Fibroblast of mammary gland (primary cell): ENCODE measurements around the gene THG1L.
A peak's percentile ranks its signal among the peaks of the same experiment; 100 is the strongest.

ENCODE experiments used
- DNase-seq: peaks from one replicate; pipeline ENCODE4 v3.0.0-alpha.2; 2010; ENCODE audit warnings: low read depth
- H3K4me3 ChIP-seq: 2 replicates; pipeline ENCODE4 v1.5.1; 2011; ENCODE audit warnings: low read depth, mild to moderate bottlenecking, low read length, moderate library complexity; ENCODE audit not compliant: control insufficient read depth
- CTCF ChIP-seq: conservative IDR thresholded peaks from 2 replicates; pipeline ENCODE4 v1.5.1; 2011; ENCODE audit warnings: low read depth, low read length, inconsistent platforms; ENCODE audit not compliant: control insufficient read depth, insufficient read depth

THG1L gene

GRCh38 chr5:157703736-157704135 lies 27.5 kb upstream of the THG1L start:
- TF ChIP-seq CTCF, result no peak
- no peak for DNase-seq
- no peak overlapping the region for H3K4me3 ChIP-seq

GRCh38 chr5:157708866-157709265 lies 22.4 kb upstream of the THG1L start:
- no peak for DNase-seq
- no peak for TF ChIP-seq CTCF
- no peak overlapping the region for H3K4me3 ChIP-seq

- TF ChIP-seq CTCF, result no peak
- no peak overlapping the region for H3K4me3 ChIP-seq
- no peak for DNase-seq
Measured at GRCh38 chr5:157709346-157709745, 21.9 kb upstream of the THG1L start.

- H3K4me3 ChIP-seq, result no peak overlapping the region
- no peak for TF ChIP-seq CTCF
- no peak for DNase-seq
Measured at GRCh38 chr5:157710431-157710830, 20.8 kb upstream of the THG1L start.

- no peak overlapping the region for H3K4me3 ChIP-seq
- peak; percentile 70 for DNase-seq
- no peak for TF ChIP-seq CTCF
Measured at GRCh38 chr5:157710882-157711281, 20.3 kb upstream of the THG1L start.

- DNase-seq, result no peak
- H3K4me3 ChIP-seq, result no peak overlapping the region
- no peak for TF ChIP-seq CTCF
Measured at GRCh38 chr5:157713830-157714595, 17.2 kb upstream of the THG1L start.

GRCh38 chr5:157714596-157714864 lies 16.7 kb upstream of the THG1L start:
- DNase-seq, result peak; percentile 7
- no peak for TF ChIP-seq CTCF
- no peak overlapping the region for H3K4me3 ChIP-seq
